GM12878 (cell line): ENCODE data around the gene CCDC34. TPM values are rescaled to one million over a fixed set of nuclear protein-coding genes. Genes with fewer than 3 reads are reported as not detected.

Source experiments
- ATAC-seq: fragments of 200-7000 bp; cut with Tn5 transposase; 3 replicates; pipeline ENCODE4 v1.9.1; 2020; ENCODE audit warnings: mild to moderate bottlenecking, moderate library complexity
- BruUV-seq: library from RNA; stranded (reverse); fragments of 400-500 nt; replicated peaks from 2 replicates; lab custom pipeline; 2021; lab: Mats Ljungman, UMichigan
- CTCF ChIA-PET: fragments of 300-600 bp; sonication (Branson Sonifier 250); formaldehyde crosslinking; extraction: SDS; loops from one replicate; lab custom pipeline; 2021; ENCODE audit warnings: inconsistent platforms; lab: Yijun Ruan, JAX
- POLR2A ChIA-PET: fragments of 350-600 bp; formaldehyde crosslinking; extraction: SDS; loops from one replicate; lab custom pipeline; 2021; ENCODE audit warnings: inconsistent platforms; lab: Charles Lee
- RAD21 ChIA-PET: fragments of 300-600 bp; sonication (Branson Sonifier 250); formaldehyde crosslinking; loops from one replicate; lab custom pipeline; 2023; ENCODE audit warnings: antibody characterized with exemption; ENCODE audit not compliant: unreplicated experiment; lab: Charles Lee
- SMC1A ChIA-PET: fragments of 300-600 bp; sonication (Branson Sonifier 250); formaldehyde crosslinking; loops from one replicate; lab custom pipeline; 2023; ENCODE audit not compliant: unreplicated experiment, uncharacterized antibody; lab: Charles Lee
- DNase-seq: peaks from one replicate; pipeline ENCODE4 v3.0.0-alpha.2; 2011; ENCODE audit warnings: low read depth, low spot score
- FAIRE-seq: peaks from 3 replicates; lab custom pipeline; 2011; peaks lifted over from hg19 to GRCh38; lab: Jason Lieb, UNC
- H2AFZ ChIP-seq: 2 replicates; pipeline ENCODE4 v1.6.0; 2011; ENCODE audit warnings: low read depth, low read length, control low read depth; ENCODE audit not compliant: control insufficient read depth
- H3K27ac ChIP-seq: 2 replicates; pipeline ENCODE4 v1.5.1; 2011; ENCODE audit warnings: control low read depth; ENCODE audit not compliant: control insufficient read depth, insufficient read depth
- H3K27me3 ChIP-seq, 2 experiments: replicated peaks in 1 of 2; 2 replicates each; pipeline versions ENCODE4 v1.6.0 to v1.6.1; 2011; ENCODE audit warnings: low read length in 1 of 2; ENCODE audit not compliant: control insufficient read depth in 2 of 2, insufficient read depth in 2 of 2
- H3K36me3 ChIP-seq, 2 experiments: 2 replicates each; pipeline ENCODE4 v1.5.1; 2011; ENCODE audit warnings: low read length in 1 of 2; ENCODE audit not compliant: control insufficient read depth in 2 of 2, insufficient read depth in 2 of 2
- H3K4me1 ChIP-seq: 2 replicates; pipeline ENCODE4 v1.6.1; 2011; ENCODE audit warnings: mild to moderate bottlenecking, low read length, moderate library complexity, mixed read lengths; ENCODE audit not compliant: control insufficient read depth, insufficient read depth
- H3K4me2 ChIP-seq: 2 replicates; pipeline ENCODE4 v1.6.0; 2011; ENCODE audit warnings: control low read depth; ENCODE audit not compliant: control insufficient read depth, insufficient read depth
- H3K4me3 ChIP-seq: fragments of 200-600 bp; sonication (generic); 2 replicates; pipeline ENCODE4 v1.5.1; 2016
- H3K79me2 ChIP-seq: 2 replicates; pipeline ENCODE4 v1.6.0; 2011; ENCODE audit warnings: low read length; ENCODE audit not compliant: control insufficient read depth, insufficient read depth
- H3K9ac ChIP-seq: 2 replicates; pipeline ENCODE4 v1.8.0; 2011; ENCODE audit warnings: low read length, control low read depth, mixed read lengths; ENCODE audit not compliant: control insufficient read depth, insufficient read depth
- H3K9me3 ChIP-seq: replicated peaks from 3 replicates; pipeline ENCODE4 v1.5.1; 2011; ENCODE audit warnings: mild to moderate bottlenecking, low read length; ENCODE audit not compliant: control insufficient read depth, insufficient read depth
- H4K20me1 ChIP-seq: 2 replicates; pipeline ENCODE4 v1.6.0; 2011; ENCODE audit not compliant: control insufficient read depth, insufficient read depth
- CEBPB ChIP-seq, 2 experiments: fragments of 150-350 bp in 1 of 2; IDR thresholded peaks; 2 replicates each; pipeline ENCODE4 v1.6.1; 2012 to 2014; ENCODE audit warnings: low read depth in 2 of 2, low read length in 2 of 2, borderline replicate concordance in 1 of 2, inconsistent platforms in 1 of 2
- ESRRA ChIP-seq: IDR thresholded peaks from 2 replicates; pipeline ENCODE4 v1.6.1; 2012; ENCODE audit warnings: mild to moderate bottlenecking, low read length, improper control_type of control experiment
- ETV6 ChIP-seq, 2 experiments: fragments of 450-650 bp in 1 of 2; IDR thresholded peaks in 1 of 2; conservative IDR thresholded peaks in 1 of 2; 2 replicates each; pipeline ENCODE4 v1.6.1; 2014; ENCODE audit warnings: antibody characterized with exemption in 1 of 2, borderline replicate concordance in 1 of 2, low read depth in 1 of 2, mild to moderate bottlenecking in 1 of 2, moderate library complexity in 1 of 2
- NR2C1 ChIP-seq: fragments of 450-650 bp; IDR thresholded peaks from 2 replicates; pipeline ENCODE4 v1.6.1; 2017; ENCODE audit warnings: antibody characterized with exemption, mild to moderate bottlenecking, moderate library complexity
- POLR2AphosphoS5 ChIP-seq: IDR thresholded peaks from 2 replicates; pipeline ENCODE4 v1.6.1; 2011; ENCODE audit warnings: mild to moderate bottlenecking, low read length, inconsistent platforms
- RELA ChIP-seq: fragments of 450-650 bp; IDR thresholded peaks from 2 replicates; pipeline ENCODE4 v1.8.0; 2014; ENCODE audit warnings: borderline replicate concordance; ENCODE audit not compliant: partially characterized antibody
- RELB ChIP-seq: fragments of 450-650 bp; IDR thresholded peaks from 2 replicates; pipeline ENCODE4 v1.6.1; 2017; ENCODE audit warnings: low read depth, mild to moderate bottlenecking, moderate library complexity
- WGBS: methylation state at CpG from one replicate; pipeline ENCODE4 v1.1.6; 2016; ENCODE audit warnings: low lambda C conversion rate; ENCODE audit not compliant: insufficient replicate concordance, insufficient coverage; ENCODE audit errors: missing lambda C conversion rate; 5-methylcytosine and 5-hydroxymethylcytosine counted together
- in situ Hi-C: fragments of 300-500 bp; cut with MboI; formaldehyde crosslinking; loops from 9 replicates; pipeline ENCODE4 v1.14.3; 2018; ENCODE audit warnings: mixed read lengths
- intact Hi-C: fragments of 100-400 bp; cut with micrococcal nuclease; formaldehyde crosslinking; loops from one replicate; pipeline ENCODE4 v1.14.2; 2022; ENCODE audit not compliant: unreplicated experiment
- polyA plus RNA-seq, 11 experiments: library from polyadenylated mRNA; depleted of rRNA in 4 of 11; unstranded in 6 of 11; stranded (reverse) in 5 of 11; fragments of >200 nt; fragmentation: Nextera tagmentation in 4 of 11; fragmentation: Illumina TruSeq in 1 of 11; extraction: Ambion mirVana in 4 of 11; extraction: Trizol in 1 of 11; gene quantifications; 1 replicate in 1 of 11; 2 replicates in 10 of 11; pipeline versions ENCODE4 v1.2.1 to v1.2.3, GENCODE V29; 2011 to 2016; ENCODE audit warnings: inconsistent platforms in 2 of 11, missing spikeins in 2 of 11, low read depth in 1 of 11
- total RNA-seq, 4 experiments: library from RNA; depleted of rRNA in 3 of 4; stranded (reverse); fragments of >200 nt in 3 of 4; fragmentation: Illumina TruSeq in 1 of 4; extraction: Trizol in 1 of 4; gene quantifications; 2 replicates each; pipeline versions ENCODE4 v1.2.1 to v1.2.3, GENCODE V29; 2013 to 2021

Gene CCDC34
- total and polyA plus RNA-seq, 10 of the 15 experiments (the other 5 are each of a cell fraction or from before 2014, with no cell fraction given) = 6.2 to 39.1 (median 14.6) TPM

GRCh38 chr11:27391331-27392015, 28.5 kb upstream of the CCDC34 start:
- no peak overlapping the region for H2AFZ ChIP-seq
- POLR2A ChIA-PET = no interaction called here
- FAIRE-seq = no peak
- RAD21 ChIA-PET = no interaction called here
- SMC1A ChIA-PET = no interaction called here
- BruUV-seq = no TSS peak
- TF ChIP-seq NR2C1 (no peak), RELB (no peak), ESRRA (no peak), POLR2AphosphoS5 (no peak), CEBPB (IDR thresholded peaks at IDR 0.05; ENCODE audit: borderline replicate concordance in 1 of 2, low read depth in 2 of 2, low read length in 2 of 2) (no peak), RELA (no peak), ETV6 (conservative IDR thresholded peaks at IDR 0.05 in 1 of 2, IDR thresholded peaks at IDR 0.05 in 1 of 2; ENCODE audit: borderline replicate concordance in 1 of 2, low read depth in 1 of 2) (no peak)
- 39% methylated on average over 5 of the region's 5 CpGs for WGBS
- no peaks in the 10 kb centered on the region for H3K36me3 ChIP-seq
- H3K9me3 ChIP-seq = no peaks in the 10 kb centered on the region
- in situ Hi-C loops (no loop called here), intact Hi-C loops (no loop called here)
- no peak overlapping the region for H3K27ac ChIP-seq
- H3K9ac ChIP-seq = no peak overlapping the region
- H3K4me2 ChIP-seq = no peak overlapping the region
- no peaks in the 10 kb centered on the region for H3K27me3 ChIP-seq
- H3K4me3 ChIP-seq = no peak overlapping the region
- H4K20me1 ChIP-seq = no peaks in the 10 kb centered on the region
- H3K79me2 ChIP-seq = no peaks in the 10 kb centered on the region
- no peak for DNase-seq
- CTCF ChIA-PET = interaction anchor here (1.0 kb wide), 2 partner anchors 14 to 58 kb away, joined by 3 read pairs; no protein-coding TSS in a partner anchor
- H3K4me1 ChIP-seq = no peaks in the 10 kb centered on the region
- no peak for ATAC-seq
